Measurements from ENCODE around the gene ASTN2.

The ASTN2 gene

DNA sequence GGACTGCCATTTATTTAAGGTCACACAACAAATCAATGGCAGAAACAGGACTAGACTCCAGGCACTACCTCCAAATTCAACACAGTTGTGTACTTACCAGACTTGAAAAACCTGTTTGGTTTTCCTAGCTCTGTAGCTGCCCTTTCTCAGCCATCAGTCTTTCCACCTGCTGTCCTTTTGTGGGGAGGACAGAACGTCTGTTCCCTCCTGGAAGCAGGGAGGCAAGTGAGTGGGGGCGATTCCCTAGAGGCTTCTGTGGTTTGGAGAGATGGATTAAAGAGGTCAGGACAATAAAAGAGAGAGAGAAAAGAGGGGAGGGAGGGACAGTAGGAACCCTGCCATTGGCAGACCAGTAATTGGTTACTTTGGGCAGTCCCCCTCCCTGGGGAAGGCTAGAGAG is 14.7 kb downstream of the ASTN2 start:
- Histone ChIP-seq H3K4me1 (ENCODE audit: control insufficient read depth, insufficient read depth, low read length, unreplicated experiment) (no peaks in the 10 kb centered on the region), H3K27ac (ENCODE audit: low read depth, low read length) (no peak overlapping the region)

GRCh38 chr9:117395151-117395650 is 19.7 kb downstream of the ASTN2 start:
- no peaks in the 10 kb centered on the region for H3K36me3 ChIP-seq (ENCODE audit: insufficient read depth, low read length)
- H3K27me3 ChIP-seq (ENCODE audit: insufficient read depth, low read length), result no peaks in the 10 kb centered on the region
- H3K4me1 ChIP-seq (ENCODE audit: control insufficient read depth, insufficient read depth, low read length, unreplicated experiment), result no peaks in the 10 kb centered on the region
- no peak overlapping the region for H3K4me3 ChIP-seq (ENCODE audit: low read depth, low read length)
- H3K27ac ChIP-seq (ENCODE audit: low read depth, low read length), result no peak overlapping the region
- H3K79me2 ChIP-seq (ENCODE audit: control insufficient read depth, insufficient read depth, low read length, unreplicated experiment), result no peaks in the 10 kb centered on the region
- H2AFZ ChIP-seq (ENCODE audit: low read length, unreplicated experiment), result no peak overlapping the region

More for the DNA sequence above, 14.7 kb downstream of the ASTN2 start:
- H3K4me3 ChIP-seq (ENCODE audit: low read depth, low read length), result no peak overlapping the region
- no peaks in the 10 kb centered on the region for H3K27me3 ChIP-seq (ENCODE audit: insufficient read depth, low read length)
- H3K36me3 ChIP-seq (ENCODE audit: insufficient read depth, low read length), result no peaks in the 10 kb centered on the region
- no peak overlapping the region for H2AFZ ChIP-seq (ENCODE audit: low read length, unreplicated experiment)
- no peaks in the 10 kb centered on the region for H3K79me2 ChIP-seq (ENCODE audit: control insufficient read depth, insufficient read depth, low read length, unreplicated experiment)

DNA sequence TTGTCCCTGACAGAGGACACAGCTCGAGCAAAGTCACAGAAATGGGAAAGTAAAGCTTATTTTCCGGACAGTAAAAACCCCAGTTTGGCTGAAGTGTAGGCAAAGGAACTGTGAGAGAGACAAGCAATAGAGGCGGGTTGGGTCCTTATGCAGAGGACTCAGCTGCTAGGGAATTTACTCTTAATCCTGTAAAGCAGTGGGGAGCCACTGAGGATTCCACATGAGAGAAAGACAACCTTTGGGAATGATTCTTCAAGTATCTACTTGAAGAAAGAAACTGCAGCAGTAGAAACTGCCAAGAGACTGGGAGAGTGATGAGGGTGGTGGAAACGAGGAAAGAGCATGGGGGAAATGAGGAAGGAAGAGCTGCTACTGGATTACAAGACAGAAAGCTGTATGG is 20.2 kb downstream of the ASTN2 start:
- Histone ChIP-seq H3K4me3 (ENCODE audit: low read depth, low read length) (no peak overlapping the region), H3K4me1 (ENCODE audit: control insufficient read depth, insufficient read depth, low read length, unreplicated experiment) (no peaks in the 10 kb centered on the region), H3K79me2 (ENCODE audit: control insufficient read depth, insufficient read depth, low read length, unreplicated experiment) (no peaks in the 10 kb centered on the region), H3K27ac (ENCODE audit: low read depth, low read length) (no peak overlapping the region), H3K27me3 (ENCODE audit: insufficient read depth, low read length) (no peaks in the 10 kb centered on the region), H2AFZ (ENCODE audit: low read length, unreplicated experiment) (no peak overlapping the region), H3K36me3 (ENCODE audit: insufficient read depth, low read length) (no peaks in the 10 kb centered on the region)

GRCh38 chr9:117392992-117393391 is 21.9 kb downstream of the ASTN2 start:
- Histone ChIP-seq H3K36me3 (ENCODE audit: insufficient read depth, low read length) (no peaks in the 10 kb centered on the region), H3K79me2 (ENCODE audit: control insufficient read depth, insufficient read depth, low read length, unreplicated experiment) (no peaks in the 10 kb centered on the region), H2AFZ (ENCODE audit: low read length, unreplicated experiment) (no peak overlapping the region), H3K4me3 (ENCODE audit: low read depth, low read length) (no peak overlapping the region), H3K27me3 (ENCODE audit: insufficient read depth, low read length) (no peaks in the 10 kb centered on the region), H3K27ac (ENCODE audit: low read depth, low read length) (no peak overlapping the region), H3K4me1 (ENCODE audit: control insufficient read depth, insufficient read depth, low read length, unreplicated experiment) (no peaks in the 10 kb centered on the region)

GRCh38 chr9:117387422-117387821 is 27.4 kb downstream of the ASTN2 start:
- Histone ChIP-seq H2AFZ (ENCODE audit: low read length, unreplicated experiment) (no peak overlapping the region), H3K4me1 (ENCODE audit: control insufficient read depth, insufficient read depth, low read length, unreplicated experiment) (no peaks in the 10 kb centered on the region), H3K27me3 (ENCODE audit: insufficient read depth, low read length) (no peaks in the 10 kb centered on the region), H3K36me3 (ENCODE audit: insufficient read depth, low read length) (no peaks in the 10 kb centered on the region), H3K27ac (ENCODE audit: low read depth, low read length) (no peak overlapping the region), H3K79me2 (ENCODE audit: control insufficient read depth, insufficient read depth, low read length, unreplicated experiment) (no peaks in the 10 kb centered on the region), H3K4me3 (ENCODE audit: low read depth, low read length) (no peak overlapping the region)

DNA sequence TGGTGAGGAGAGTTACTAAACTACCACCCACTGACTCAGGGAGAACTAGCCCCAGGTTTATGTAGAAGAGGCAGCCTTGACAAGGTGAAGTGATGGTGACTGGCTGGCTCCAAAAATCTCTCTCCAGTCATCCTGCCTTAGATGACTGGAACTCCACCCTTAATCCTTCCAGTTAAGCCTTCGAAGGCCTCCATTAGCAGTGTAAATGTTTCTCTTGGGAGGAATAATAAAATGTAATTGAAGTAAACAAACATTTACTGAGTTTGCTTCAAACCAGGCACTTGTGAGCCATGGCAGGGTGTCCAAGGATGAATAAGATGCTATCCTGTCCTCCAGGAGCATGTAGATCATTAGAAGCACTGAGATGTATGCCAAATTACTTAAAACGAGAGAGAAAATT is 35.5 kb downstream of the ASTN2 start:
- Histone ChIP-seq H3K27ac (ENCODE audit: low read depth, low read length) (no peak overlapping the region), H3K27me3 (ENCODE audit: insufficient read depth, low read length) (no peaks in the 10 kb centered on the region), H3K4me1 (ENCODE audit: control insufficient read depth, insufficient read depth, low read length, unreplicated experiment) (no peaks in the 10 kb centered on the region), H3K79me2 (ENCODE audit: control insufficient read depth, insufficient read depth, low read length, unreplicated experiment) (no peaks in the 10 kb centered on the region), H2AFZ (ENCODE audit: low read length, unreplicated experiment) (no peak overlapping the region), H3K4me3 (ENCODE audit: low read depth, low read length) (no peak overlapping the region), H3K36me3 (ENCODE audit: insufficient read depth, low read length) (no peaks in the 10 kb centered on the region)

GRCh38 chr9:117377046-117377445 is 37.8 kb downstream of the ASTN2 start:
- Histone ChIP-seq H3K4me3 (ENCODE audit: low read depth, low read length) (no peak overlapping the region), H2AFZ (ENCODE audit: low read length, unreplicated experiment) (no peak overlapping the region), H3K27ac (ENCODE audit: low read depth, low read length) (no peak overlapping the region), H3K79me2 (ENCODE audit: control insufficient read depth, insufficient read depth, low read length, unreplicated experiment) (no peaks in the 10 kb centered on the region), H3K36me3 (ENCODE audit: insufficient read depth, low read length) (no peaks in the 10 kb centered on the region), H3K4me1 (ENCODE audit: control insufficient read depth, insufficient read depth, low read length, unreplicated experiment) (no peaks in the 10 kb centered on the region), H3K27me3 (ENCODE audit: insufficient read depth, low read length) (no peaks in the 10 kb centered on the region)

- H3K27ac ChIP-seq (ENCODE audit: low read depth, low read length), result no peak overlapping the region
- H3K4me3 ChIP-seq (ENCODE audit: low read depth, low read length), result no peak overlapping the region
- no peaks in the 10 kb centered on the region for H3K4me1 ChIP-seq (ENCODE audit: control insufficient read depth, insufficient read depth, low read length, unreplicated experiment)
- H2AFZ ChIP-seq (ENCODE audit: low read length, unreplicated experiment), result no peak overlapping the region
- H3K27me3 ChIP-seq (ENCODE audit: insufficient read depth, low read length), result no peaks in the 10 kb centered on the region
- H3K36me3 ChIP-seq (ENCODE audit: insufficient read depth, low read length), result no peaks in the 10 kb centered on the region
- no peaks in the 10 kb centered on the region for H3K79me2 ChIP-seq (ENCODE audit: control insufficient read depth, insufficient read depth, low read length, unreplicated experiment)
Measured at GRCh38 chr9:117375956-117376355, 38.9 kb downstream of the ASTN2 start.

GRCh38 chr9:117374076-117374725 is 40.7 kb downstream of the ASTN2 start:
- H3K27me3 ChIP-seq (ENCODE audit: insufficient read depth, low read length), result no peaks in the 10 kb centered on the region
- H3K79me2 ChIP-seq (ENCODE audit: control insufficient read depth, insufficient read depth, low read length, unreplicated experiment), result no peaks in the 10 kb centered on the region
- no peaks in the 10 kb centered on the region for H3K36me3 ChIP-seq (ENCODE audit: insufficient read depth, low read length)
- H3K4me1 ChIP-seq (ENCODE audit: control insufficient read depth, insufficient read depth, low read length, unreplicated experiment), result no peaks in the 10 kb centered on the region
- no peak overlapping the region for H2AFZ ChIP-seq (ENCODE audit: low read length, unreplicated experiment)
- H3K27ac ChIP-seq (ENCODE audit: low read depth, low read length), result no peak overlapping the region
- no peak overlapping the region for H3K4me3 ChIP-seq (ENCODE audit: low read depth, low read length)

- H2AFZ ChIP-seq (ENCODE audit: low read length, unreplicated experiment), result no peak overlapping the region
- H3K4me1 ChIP-seq (ENCODE audit: control insufficient read depth, insufficient read depth, low read length, unreplicated experiment), result no peaks in the 10 kb centered on the region
- no peak overlapping the region for H3K27ac ChIP-seq (ENCODE audit: low read depth, low read length)
- no peaks in the 10 kb centered on the region for H3K27me3 ChIP-seq (ENCODE audit: insufficient read depth, low read length)
- H3K36me3 ChIP-seq (ENCODE audit: insufficient read depth, low read length), result no peaks in the 10 kb centered on the region
- H3K79me2 ChIP-seq (ENCODE audit: control insufficient read depth, insufficient read depth, low read length, unreplicated experiment), result no peaks in the 10 kb centered on the region
- H3K4me3 ChIP-seq (ENCODE audit: low read depth, low read length), result no peak overlapping the region
Measured at GRCh38 chr9:117368684-117369230, 46.1 kb downstream of the ASTN2 start.

DNA sequence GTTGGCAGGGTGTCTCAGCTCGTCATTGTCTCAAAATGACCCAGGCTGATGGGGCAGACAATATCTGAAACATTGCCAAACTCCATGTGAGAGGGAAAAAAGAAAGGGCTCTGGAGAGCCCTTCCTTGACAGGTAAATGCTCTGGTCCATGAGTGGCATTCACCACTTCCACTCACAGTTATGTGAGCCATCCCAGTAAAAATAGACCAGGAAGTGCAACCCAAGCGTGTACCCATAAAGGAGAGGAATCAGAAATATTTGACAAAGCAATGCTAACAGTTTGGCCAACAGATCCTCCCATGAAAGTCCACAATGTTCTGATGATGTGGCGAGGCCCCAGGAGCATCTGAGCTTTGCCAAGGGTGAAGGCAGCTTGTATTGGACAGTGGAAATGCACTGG is 49.4 kb downstream of the ASTN2 start:
- H3K4me1 ChIP-seq (ENCODE audit: control insufficient read depth, insufficient read depth, low read length, unreplicated experiment), result no peaks in the 10 kb centered on the region
- no peak overlapping the region for H2AFZ ChIP-seq (ENCODE audit: low read length, unreplicated experiment)
- no peaks in the 10 kb centered on the region for H3K27me3 ChIP-seq (ENCODE audit: insufficient read depth, low read length)
- no peak overlapping the region for H3K4me3 ChIP-seq (ENCODE audit: low read depth, low read length)
- H3K79me2 ChIP-seq (ENCODE audit: control insufficient read depth, insufficient read depth, low read length, unreplicated experiment), result no peaks in the 10 kb centered on the region
- no peak overlapping the region for H3K27ac ChIP-seq (ENCODE audit: low read depth, low read length)
- no peaks in the 10 kb centered on the region for H3K36me3 ChIP-seq (ENCODE audit: insufficient read depth, low read length)
